ENCODE measurements around the gene SENP5. TPM values are rescaled to one million over a fixed set of nuclear protein-coding genes. Genes with fewer than 3 reads are reported as not detected.

Gene SENP5
- total and polyA plus RNA-seq, 2 donors from 2014 or later = 5.8 to 27.5 TPM

- Histone ChIP-seq H3K9me3 (ENCODE audit: control insufficient read depth in 2 of 3, insufficient read depth in 1 of 3, low read length in 3 of 3) (no peaks in the 10 kb centered on the region), H3K4me1 (ENCODE audit: control insufficient read depth in 2 of 3, insufficient read depth in 2 of 3, low read depth in 1 of 3, low read length in 3 of 3) (peaks cover 0 to 3% (median 0%) of the 10 kb centered on the region in 3 donors), H3K4me3 (ENCODE audit: low read length in 3 of 3) (no peak overlapping the region), H3K36me3 (ENCODE audit: control insufficient read depth in 2 of 3, insufficient read depth in 3 of 3, low read length in 3 of 3) (peaks cover 10 to 50% (median 26%) of the 10 kb centered on the region in 3 donors), H3K27ac (ENCODE audit: low read depth in 2 of 2, low read length in 2 of 2) (no peak overlapping the region), H3K27me3 (ENCODE audit: control insufficient read depth, insufficient read depth, low read length) (no peaks in the 10 kb centered on the region), H3K9ac (ENCODE audit: low read length in 3 of 3) (no peak overlapping the region)
- FAIRE-seq (no peak), DNase-seq (no peak)
- intact Hi-C loops (cut with DNase I) = no loop called here
- TF ChIP-seq, protein P1, sequence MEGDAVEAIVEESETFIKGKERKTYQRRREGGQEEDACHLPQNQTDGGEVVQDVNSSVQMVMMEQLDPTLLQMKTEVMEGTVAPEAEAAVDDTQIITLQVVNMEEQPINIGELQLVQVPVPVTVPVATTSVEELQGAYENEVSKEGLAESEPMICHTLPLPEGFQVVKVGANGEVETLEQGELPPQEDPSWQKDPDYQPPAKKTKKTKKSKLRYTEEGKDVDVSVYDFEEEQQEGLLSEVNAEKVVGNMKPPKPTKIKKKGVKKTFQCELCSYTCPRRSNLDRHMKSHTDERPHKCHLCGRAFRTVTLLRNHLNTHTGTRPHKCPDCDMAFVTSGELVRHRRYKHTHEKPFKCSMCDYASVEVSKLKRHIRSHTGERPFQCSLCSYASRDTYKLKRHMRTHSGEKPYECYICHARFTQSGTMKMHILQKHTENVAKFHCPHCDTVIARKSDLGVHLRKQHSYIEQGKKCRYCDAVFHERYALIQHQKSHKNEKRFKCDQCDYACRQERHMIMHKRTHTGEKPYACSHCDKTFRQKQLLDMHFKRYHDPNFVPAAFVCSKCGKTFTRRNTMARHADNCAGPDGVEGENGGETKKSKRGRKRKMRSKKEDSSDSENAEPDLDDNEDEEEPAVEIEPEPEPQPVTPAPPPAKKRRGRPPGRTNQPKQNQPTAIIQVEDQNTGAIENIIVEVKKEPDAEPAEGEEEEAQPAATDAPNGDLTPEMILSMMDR (IDR thresholded peaks at IDR 0.05; ENCODE audit: borderline replicate concordance, extremely low read depth, insufficient read depth) = no peak
Observed at GRCh38 chr3:196936288-196936687, 68.6 kb downstream of the SENP5 start.

DNA sequence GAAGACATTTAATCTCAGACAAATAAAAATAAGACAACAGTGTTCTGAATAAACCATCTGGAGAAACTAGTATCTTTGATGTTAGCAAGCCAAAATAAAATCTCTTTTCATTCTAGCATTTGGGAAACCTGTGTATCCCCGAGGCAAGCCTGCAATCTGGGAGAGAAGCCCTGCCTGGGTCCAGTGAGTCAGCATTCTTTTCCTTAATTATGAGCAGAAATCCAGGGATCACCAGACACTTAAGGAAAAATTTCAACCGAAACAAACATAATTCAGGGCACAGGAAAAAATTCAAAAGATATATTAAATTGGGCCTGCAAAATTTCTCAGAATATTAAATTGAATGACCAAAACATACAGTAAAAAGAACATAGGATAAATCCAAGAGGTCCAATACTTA, 70.4 kb downstream of the SENP5 start:
- FAIRE-seq (no peak), DNase-seq (no peak)
- no peak overlapping the region for H3K27ac ChIP-seq (ENCODE audit: low read depth in 2 of 2, low read length in 2 of 2)
- peaks cover 6 to 39% (median 22%) of the 10 kb centered on the region in 3 donors for H3K36me3 ChIP-seq (ENCODE audit: control insufficient read depth in 2 of 3, insufficient read depth in 3 of 3, low read length in 3 of 3)
- no peaks in the 10 kb centered on the region for H3K27me3 ChIP-seq (ENCODE audit: control insufficient read depth, insufficient read depth, low read length)
- no peak overlapping the region for H3K4me3 ChIP-seq (ENCODE audit: low read length in 3 of 3)
- no peaks in the 10 kb centered on the region for H3K9me3 ChIP-seq (ENCODE audit: control insufficient read depth in 2 of 3, insufficient read depth in 1 of 3, low read length in 3 of 3)
- no peak overlapping the region for H3K9ac ChIP-seq (ENCODE audit: low read length in 3 of 3)
- intact Hi-C loops (cut with DNase I) = no loop called here
- peaks cover 0 to 8% (median 0%) of the 10 kb centered on the region in 3 donors for H3K4me1 ChIP-seq (ENCODE audit: control insufficient read depth in 2 of 3, insufficient read depth in 2 of 3, low read depth in 1 of 3, low read length in 3 of 3)
- TF ChIP-seq, protein P1 (IDR thresholded peaks at IDR 0.05; ENCODE audit: borderline replicate concordance, extremely low read depth, insufficient read depth) = no peak

DNA sequence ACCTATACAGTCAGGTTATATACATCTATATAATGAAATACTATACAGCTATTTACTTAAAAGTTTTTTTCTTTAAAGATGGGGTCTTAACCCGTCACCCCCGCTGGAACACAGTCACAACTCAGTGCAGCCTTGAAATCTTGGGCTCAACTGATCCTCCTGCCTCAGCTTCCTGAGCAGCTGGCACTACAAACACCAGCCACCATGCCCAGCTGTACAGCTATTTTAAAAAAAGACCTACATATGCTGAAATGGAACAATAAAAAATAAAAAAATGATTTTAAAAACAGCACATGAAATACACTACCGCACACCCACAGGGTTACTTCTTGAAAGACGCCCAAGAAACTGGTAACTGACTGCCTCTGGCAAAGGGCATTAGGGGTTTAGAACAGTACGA, 70.9 kb downstream of the SENP5 start:
- no peak for FAIRE-seq
- H3K4me3 ChIP-seq (ENCODE audit: low read length in 3 of 3) = no peak overlapping the region
- TF ChIP-seq, protein P1 (IDR thresholded peaks at IDR 0.05; ENCODE audit: borderline replicate concordance, extremely low read depth, insufficient read depth) = no peak
- no peaks in the 10 kb centered on the region for H3K9me3 ChIP-seq (ENCODE audit: control insufficient read depth in 2 of 3, insufficient read depth in 1 of 3, low read length in 3 of 3)
- H3K4me1 ChIP-seq (ENCODE audit: control insufficient read depth in 2 of 3, insufficient read depth in 2 of 3, low read depth in 1 of 3, low read length in 3 of 3) = peaks cover 0 to 12% (median 4%) of the 10 kb centered on the region in 3 donors
- no peak overlapping the region for H3K9ac ChIP-seq (ENCODE audit: low read length in 3 of 3)
- peaks cover 6 to 39% (median 22%) of the 10 kb centered on the region in 3 donors for H3K36me3 ChIP-seq (ENCODE audit: control insufficient read depth in 2 of 3, insufficient read depth in 3 of 3, low read length in 3 of 3)
- intact Hi-C loops (cut with DNase I) = no loop called here
- no peaks in the 10 kb centered on the region for H3K27me3 ChIP-seq (ENCODE audit: control insufficient read depth, insufficient read depth, low read length)
- H3K27ac ChIP-seq (ENCODE audit: low read depth in 2 of 2, low read length in 2 of 2) = no peak overlapping the region
- DNase-seq = no peak

- Histone ChIP-seq H3K27ac (ENCODE audit: low read depth in 2 of 2, low read length in 2 of 2) (peak overlapping the region; percentile 92 to 94), H3K4me3 (ENCODE audit: low read length in 3 of 3) (peak overlapping the region; percentile 79 to 93 (median 82)), H3K9me3 (ENCODE audit: control insufficient read depth in 2 of 3, insufficient read depth in 1 of 3, low read length in 3 of 3) (no peaks in the 10 kb centered on the region), H3K27me3 (ENCODE audit: control insufficient read depth, insufficient read depth, low read length) (no peaks in the 10 kb centered on the region), H3K4me1 (ENCODE audit: control insufficient read depth in 2 of 3, insufficient read depth in 2 of 3, low read depth in 1 of 3, low read length in 3 of 3) (peaks cover 0 to 14% (median 7%) of the 10 kb centered on the region in 3 donors), H3K36me3 (ENCODE audit: control insufficient read depth in 2 of 3, insufficient read depth in 3 of 3, low read length in 3 of 3) (peaks cover 4 to 21% (median 11%) of the 10 kb centered on the region in 3 donors), H3K9ac (ENCODE audit: low read length in 3 of 3) (peak overlapping the region; percentile 66 to 94 (median 92))
- TF ChIP-seq, protein P1 (IDR thresholded peaks at IDR 0.05; ENCODE audit: borderline replicate concordance, extremely low read depth, insufficient read depth) = no peak
- intact Hi-C loops (cut with DNase I) = no loop called here
- FAIRE-seq (no peak), DNase-seq (peak in 2 of 5 donors; percentile 64 to 72)
Observed at GRCh38 chr3:196941729-196942225, 74.1 kb downstream of the SENP5 start.

Data from kidney (tissue), 14 donors.